K562 (cell line): ENCODE results near the gene SCAMP2.

Experiments used
- HDAC8 ChIP-seq: fragments of 450-650 bp; IDR thresholded peaks from 2 replicates; pipeline ENCODE4 v1.6.1; 2016; ENCODE audit warnings: mild to moderate bottlenecking, missing genetic modification characterization, moderate library complexity, missing compliant biosample characterization
- IRF2 ChIP-seq: sonication (generic); formaldehyde crosslinking; IDR thresholded peaks from 2 replicates; pipeline ENCODE4 v1.8.1; 2022; ENCODE audit warnings: mild to moderate bottlenecking, missing genetic modification reagents
- MEF2D ChIP-seq: conservative IDR thresholded peaks from 2 replicates; pipeline ENCODE4 v1.6.1; 2016; ENCODE audit warnings: low read depth, missing genetic modification characterization, missing compliant biosample characterization
- MXI1 ChIP-seq: IDR thresholded peaks from 2 replicates; pipeline ENCODE4 v1.6.1; 2011; ENCODE audit warnings: low read depth, mild to moderate bottlenecking, improper control_type of control experiment, low read length
- NFE2L1 ChIP-seq: fragments of 450-650 bp; IDR thresholded peaks from 2 replicates; pipeline ENCODE4 v1.6.1; 2016; ENCODE audit warnings: missing genetic modification characterization, low read depth, mild to moderate bottlenecking, missing compliant biosample characterization, moderate library complexity, borderline replicate concordance
- NR4A1 ChIP-seq, 2 experiments: fragments of 250-450 bp in 1 of 2; fragments of 450-650 bp in 1 of 2; sonication (Bioruptor Pico) in 1 of 2; IDR thresholded peaks; 2 replicates each; pipeline versions ENCODE4 v1.4.0 to v1.6.1; 2016 to 2020; ENCODE audit warnings: mild to moderate bottlenecking in 2 of 2, missing compliant biosample characterization in 1 of 2, missing genetic modification characterization in 1 of 2, moderate library complexity in 1 of 2
- USF2 ChIP-seq: sonication (generic); formaldehyde crosslinking; IDR thresholded peaks from 2 replicates; pipeline ENCODE4 v1.5.0; 2020; ENCODE audit warnings: missing genetic modification reagents
- ZHX1 ChIP-seq: fragments of 150-350 bp; conservative IDR thresholded peaks from 2 replicates; pipeline ENCODE4 v1.6.1; 2014; ENCODE audit warnings: low read length
- ZNF274 ChIP-seq: IDR thresholded peaks from 2 replicates; pipeline ENCODE4 v1.6.1; 2011; ENCODE audit warnings: low read depth, mild to moderate bottlenecking, low read length, moderate library complexity, borderline replicate concordance
- ZNF384 ChIP-seq: IDR thresholded peaks from 2 replicates; pipeline ENCODE4 v1.6.1; 2012; ENCODE audit warnings: low read depth, low read length, improper control_type of control experiment
- ZNF696 ChIP-seq: fragments of 250-450 bp; sonication (Bioruptor Pico); conservative IDR thresholded peaks from 2 replicates; pipeline ENCODE4 v1.4.0; 2020; ENCODE audit warnings: mild to moderate bottlenecking, moderate library complexity
- TF ChIP-seq, protein P1 (sequence below): IDR thresholded peaks from 3 replicates; pipeline ENCODE4 v1.6.1; 2011; ENCODE audit warnings: borderline replicate concordance, mild to moderate bottlenecking; ENCODE audit not compliant: insufficient read length, insufficient read depth

DNA sequence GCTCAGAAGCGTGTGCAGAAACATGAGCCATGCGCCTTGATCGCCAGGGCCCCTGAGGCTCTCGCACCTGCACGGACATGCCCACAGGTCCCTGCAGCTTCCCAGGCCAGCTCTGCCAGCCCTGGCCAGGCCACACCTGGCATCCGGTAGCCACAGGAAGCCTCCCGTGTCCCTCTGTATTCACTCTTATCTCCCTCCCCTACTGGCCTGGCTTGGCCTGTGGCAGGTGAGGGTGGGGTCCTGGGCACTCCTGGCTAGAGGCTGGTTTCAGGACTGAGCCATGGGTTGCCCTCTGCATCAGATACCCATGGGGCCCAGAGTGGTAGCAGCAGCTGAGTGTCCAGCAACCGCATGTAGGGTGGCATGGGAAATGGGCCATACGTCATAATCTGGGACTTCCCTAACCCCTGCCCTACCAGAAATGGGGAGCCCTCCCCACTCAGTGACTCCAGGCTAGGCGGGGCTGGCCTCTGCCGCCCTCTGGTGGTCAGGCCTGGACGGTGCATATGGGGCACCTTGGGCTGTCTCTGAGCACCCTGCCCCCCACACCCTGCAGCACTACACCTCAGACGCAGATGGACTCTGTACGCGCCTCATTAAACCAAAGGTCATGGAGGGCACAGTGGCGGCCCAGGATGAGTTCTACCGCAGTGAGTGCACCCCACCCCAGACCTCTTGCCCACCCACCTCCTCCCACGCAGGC, 73.2 kb downstream of the SCAMP2 start:
- no peak for TF ChIP-seq HDAC8 (tag)
- TF ChIP-seq USF2 (CRISPR knock-in tag), result no peak
- no peak for TF ChIP-seq IRF2
- no peak for TF ChIP-seq MEF2D (tag)
- no peak for TF ChIP-seq ZHX1
- no peak for TF ChIP-seq NFE2L1 (tag)
- TF ChIP-seq, protein P1, sequence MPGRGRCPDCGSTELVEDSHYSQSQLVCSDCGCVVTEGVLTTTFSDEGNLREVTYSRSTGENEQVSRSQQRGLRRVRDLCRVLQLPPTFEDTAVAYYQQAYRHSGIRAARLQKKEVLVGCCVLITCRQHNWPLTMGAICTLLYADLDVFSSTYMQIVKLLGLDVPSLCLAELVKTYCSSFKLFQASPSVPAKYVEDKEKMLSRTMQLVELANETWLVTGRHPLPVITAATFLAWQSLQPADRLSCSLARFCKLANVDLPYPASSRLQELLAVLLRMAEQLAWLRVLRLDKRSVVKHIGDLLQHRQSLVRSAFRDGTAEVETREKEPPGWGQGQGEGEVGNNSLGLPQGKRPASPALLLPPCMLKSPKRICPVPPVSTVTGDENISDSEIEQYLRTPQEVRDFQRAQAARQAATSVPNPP, result no peak
- TF ChIP-seq ZNF384, result no peak
- no peak for TF ChIP-seq ZNF274
- no peak for TF ChIP-seq NR4A1 (CRISPR knock-in tag; IDR thresholded peaks at IDR 0.05)
- TF ChIP-seq NR4A1 (tag; IDR thresholded peaks at IDR 0.05), result no peak
- no peak for TF ChIP-seq MXI1
- TF ChIP-seq ZNF696 (CRISPR knock-in tag), result no peak
